SW480 (cell line): ENCODE data around the gene GLRA2.
A peak's percentile ranks its signal among the peaks of the same experiment; 100 is the strongest.

Source experiments
- DNase-seq: peaks from one replicate; pipeline ENCODE4 v3.0.0-alpha.2; 2016; ENCODE audit warnings: low spot score

GLRA2 gene

DNA sequence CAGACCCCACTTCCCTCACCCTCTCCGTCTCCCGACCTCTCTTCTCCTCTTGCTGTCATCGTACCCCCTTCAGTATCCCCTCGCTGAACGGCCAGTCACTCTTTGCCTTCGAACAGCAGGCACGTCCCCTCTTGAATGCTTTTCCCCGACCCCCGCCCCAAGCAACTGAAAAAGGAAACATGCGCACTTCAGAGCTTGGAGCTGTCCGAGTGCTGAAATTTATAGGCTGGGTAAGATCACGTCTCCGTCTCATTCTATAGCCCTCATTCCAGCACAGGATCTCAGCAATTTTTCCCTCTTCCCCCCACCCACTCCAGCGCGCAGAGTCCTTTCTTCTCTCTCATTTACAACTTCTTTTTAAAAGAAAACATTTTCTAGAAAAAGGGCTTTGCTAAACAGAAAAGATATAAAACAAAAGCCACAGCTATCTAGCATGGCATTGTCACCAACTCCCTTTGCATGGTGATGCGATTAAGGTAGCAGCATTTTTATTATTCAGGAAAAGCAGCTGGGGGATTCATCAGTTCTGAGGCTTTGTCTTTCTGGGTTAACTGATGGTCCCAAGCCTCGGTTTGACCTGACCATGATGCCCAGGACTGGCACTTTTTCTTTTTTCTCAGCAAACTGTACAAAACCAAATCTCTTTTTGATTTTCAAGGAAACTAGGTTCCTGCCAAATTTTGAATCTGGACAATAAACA is at the start of gene GLRA2:
TSS of gene GLRA2 (plus strand) at position 247 of the 700 bp plus-strand sequence. CDS start 522 bp downstream, outside the sequence.
- peak; percentile 2 for DNase-seq

DNA sequence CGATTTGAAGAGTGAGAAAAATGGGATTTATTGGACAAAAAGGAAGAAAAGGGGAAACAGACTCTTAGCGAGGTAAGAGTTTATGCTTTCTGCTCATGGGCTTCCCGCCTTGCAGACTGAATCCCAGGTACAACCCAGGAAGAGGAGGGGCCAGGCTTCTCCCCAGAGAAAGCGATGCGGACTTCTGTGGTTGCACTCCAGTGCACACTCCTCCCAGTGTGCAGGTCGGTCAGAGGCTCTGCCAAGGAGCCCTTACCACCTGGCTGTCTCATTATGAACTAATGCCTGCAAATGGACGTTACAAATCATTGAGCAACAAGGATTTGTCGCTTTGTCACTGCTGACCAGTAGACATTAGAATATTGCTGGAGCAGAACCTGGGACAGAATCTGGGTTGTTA is 39.9 kb upstream of the GLRA2 start:
- DNase-seq = no peak

DNA sequence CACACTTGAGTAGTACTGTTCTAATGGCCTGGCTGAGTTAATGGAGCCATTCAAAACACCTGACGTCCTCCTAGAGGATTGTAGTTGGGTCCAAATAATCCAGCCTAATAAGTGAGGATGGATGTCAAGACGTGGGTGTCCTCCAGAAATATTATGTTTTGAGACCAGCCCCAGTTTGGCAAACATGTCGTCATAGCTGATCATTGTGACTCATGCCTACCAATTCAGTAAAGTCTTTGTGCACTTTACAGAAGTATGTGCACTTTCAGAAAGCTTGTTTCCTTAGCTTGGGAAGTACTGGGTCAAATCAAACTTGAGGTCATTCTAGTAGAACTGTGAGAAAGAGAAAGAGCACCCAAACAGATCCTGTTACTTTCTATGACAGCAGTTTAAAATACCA is 37.6 kb upstream of the GLRA2 start:
- no peak for DNase-seq

DNA sequence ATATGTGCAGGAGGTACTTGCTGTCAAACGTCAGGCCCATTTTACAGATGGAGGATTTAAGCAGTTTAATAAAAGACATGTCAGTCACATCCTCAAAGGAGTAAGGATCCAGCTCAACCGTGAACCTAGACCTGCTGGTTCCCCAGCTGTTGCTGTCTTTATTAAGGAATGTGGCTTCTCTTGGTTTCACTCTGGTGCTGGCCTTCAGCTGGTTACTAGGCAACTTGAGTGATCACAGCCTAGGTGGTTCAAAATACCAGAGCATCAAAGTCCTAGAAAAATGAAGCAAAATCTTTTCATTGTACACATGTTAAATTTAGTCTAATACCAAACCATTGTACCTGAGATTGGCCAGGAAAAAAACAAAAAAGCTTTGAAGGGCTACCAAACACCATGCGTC is 32.7 kb upstream of the GLRA2 start:
- DNase-seq = no peak

DNA sequence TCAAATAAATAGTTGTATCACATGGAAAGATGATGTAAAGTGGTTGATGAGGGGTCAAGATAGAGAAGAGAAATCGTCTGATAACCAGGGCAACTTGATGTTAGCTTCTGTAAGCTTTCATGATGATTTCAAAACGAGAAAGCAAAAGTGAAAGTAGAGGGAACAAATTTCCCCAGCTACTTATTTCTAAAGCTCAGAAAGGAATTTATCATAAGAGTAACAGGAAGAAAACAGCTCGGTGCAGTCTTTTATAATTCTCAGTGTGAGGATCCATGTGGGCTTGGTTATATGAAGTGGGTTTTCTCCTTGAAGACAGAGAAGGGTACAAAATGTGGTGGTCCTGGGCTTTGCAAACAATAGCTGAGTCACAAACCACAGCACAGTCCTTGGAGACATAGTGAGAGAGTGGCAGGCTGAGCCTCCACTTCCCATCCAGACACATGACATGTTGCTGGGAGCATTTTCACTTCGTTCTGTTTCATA is 32.1 kb upstream of the GLRA2 start:
- peak; percentile 6 for DNase-seq

DNA sequence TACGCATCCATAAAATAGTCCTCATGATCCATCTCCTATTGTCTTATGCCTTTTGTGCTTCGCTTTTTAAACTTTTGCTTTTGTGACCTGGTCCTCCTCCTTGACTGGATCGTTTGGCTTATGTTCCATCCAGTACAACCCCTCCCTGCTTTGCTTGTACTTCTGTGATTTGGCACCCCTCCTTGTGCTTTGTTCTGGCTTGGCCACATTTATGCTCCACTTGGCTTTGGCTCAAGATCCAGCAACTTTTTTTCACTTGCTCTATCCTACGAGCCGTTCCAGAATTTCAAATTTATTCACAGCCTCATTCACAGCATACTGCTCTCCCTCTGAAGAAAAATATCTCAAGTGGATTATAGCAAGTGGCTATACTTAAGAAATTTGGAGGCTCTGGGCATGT is 28.0 kb upstream of the GLRA2 start:
- DNase-seq = no peak

DNA sequence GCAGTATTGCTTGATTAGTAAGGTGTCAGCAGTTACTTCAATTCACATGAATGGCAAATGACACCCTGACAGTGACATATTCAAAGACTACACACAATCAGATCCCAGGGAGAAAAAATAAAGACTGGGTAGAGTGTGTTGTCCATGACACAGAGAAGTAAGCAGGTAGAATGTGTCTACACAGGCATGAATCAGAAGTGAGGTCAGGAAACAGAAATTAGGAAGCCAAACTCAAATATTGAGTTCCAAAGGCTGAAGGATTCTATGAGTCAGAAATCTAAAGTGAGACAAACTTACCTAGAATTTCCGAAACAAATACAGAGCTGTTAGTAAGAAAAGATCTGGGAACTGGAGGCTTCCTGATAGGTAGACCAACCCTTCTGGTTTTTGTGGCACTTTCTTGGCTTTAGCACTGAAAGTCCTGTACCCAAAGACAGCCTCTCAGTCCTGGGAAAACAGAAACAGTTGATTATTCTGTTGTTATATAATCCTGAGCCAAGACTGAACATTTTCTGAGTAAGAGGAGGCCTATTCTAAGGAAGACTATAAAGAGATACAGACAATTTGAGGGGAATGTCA is 24.3 kb upstream of the GLRA2 start:
- no peak for DNase-seq

DNA sequence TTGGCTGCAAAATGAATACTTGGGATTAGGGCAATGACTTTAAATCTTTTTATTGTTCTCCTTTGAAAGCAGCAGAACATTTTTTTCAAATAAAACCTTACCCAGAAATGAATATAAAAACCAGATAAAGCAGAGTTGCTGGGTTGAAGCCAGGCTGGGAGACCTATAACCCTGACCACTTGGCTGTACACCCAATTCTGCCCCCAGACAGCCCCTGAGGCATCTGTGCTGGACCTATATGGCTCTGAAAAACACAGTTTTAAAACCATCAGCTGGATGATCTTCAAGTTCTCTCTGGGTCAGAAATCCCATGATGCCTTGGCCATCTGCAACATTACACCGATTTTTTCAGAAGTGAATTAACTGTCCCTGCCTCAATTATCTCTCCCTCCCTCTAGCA is 23.7 kb upstream of the GLRA2 start:
- DNase-seq = no peak

DNA sequence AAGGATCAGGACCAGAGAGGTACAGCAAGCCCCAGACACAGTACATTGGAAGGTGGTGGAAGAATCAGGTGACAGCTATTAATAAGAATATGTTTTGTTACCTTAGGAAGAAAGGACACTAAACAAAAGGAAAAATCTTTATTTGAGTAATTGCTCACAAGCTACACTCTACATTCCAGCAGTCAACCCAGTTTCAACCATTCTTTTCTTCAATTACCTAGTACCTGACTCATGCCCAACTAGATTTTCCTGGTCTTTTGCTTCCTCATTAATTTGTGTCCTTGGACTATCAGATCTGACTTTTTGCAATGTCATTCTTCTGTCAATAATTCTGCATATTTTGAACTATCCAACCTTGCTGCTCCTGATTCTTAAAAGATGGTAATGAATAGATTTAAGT is 22.5 kb upstream of the GLRA2 start:
- DNase-seq = no peak

DNA sequence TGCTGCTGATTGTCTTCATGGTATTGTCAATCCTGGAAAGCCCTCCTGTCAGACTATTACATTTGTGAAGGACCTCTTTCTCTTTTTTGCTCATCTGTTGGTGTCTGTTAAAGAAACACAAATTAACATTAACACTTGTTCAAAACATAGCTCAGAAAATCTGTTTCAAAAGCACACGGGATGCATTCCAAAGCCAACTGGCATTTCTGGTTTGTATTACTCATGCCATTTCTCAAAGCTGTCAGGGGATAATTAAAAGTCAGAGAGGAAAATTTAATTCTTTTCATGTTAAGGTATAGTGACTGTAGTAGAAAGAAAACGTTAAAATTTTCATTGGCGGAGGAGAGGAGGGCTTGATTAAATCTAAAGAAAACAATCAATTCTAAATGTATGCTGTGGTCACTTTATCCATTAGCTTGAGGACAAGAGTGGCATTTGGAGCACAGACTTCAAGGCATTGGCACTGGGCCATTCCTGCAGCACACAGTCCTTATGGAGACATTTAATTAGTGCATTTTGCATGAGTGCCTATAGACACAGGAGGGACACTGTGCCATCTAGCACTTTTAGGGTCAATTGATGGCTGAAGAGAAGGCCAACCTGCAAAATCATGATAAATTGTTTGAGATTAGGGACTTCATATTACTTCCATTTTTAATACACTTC is 21.2 kb upstream of the GLRA2 start:
- DNase-seq = no peak

DNA sequence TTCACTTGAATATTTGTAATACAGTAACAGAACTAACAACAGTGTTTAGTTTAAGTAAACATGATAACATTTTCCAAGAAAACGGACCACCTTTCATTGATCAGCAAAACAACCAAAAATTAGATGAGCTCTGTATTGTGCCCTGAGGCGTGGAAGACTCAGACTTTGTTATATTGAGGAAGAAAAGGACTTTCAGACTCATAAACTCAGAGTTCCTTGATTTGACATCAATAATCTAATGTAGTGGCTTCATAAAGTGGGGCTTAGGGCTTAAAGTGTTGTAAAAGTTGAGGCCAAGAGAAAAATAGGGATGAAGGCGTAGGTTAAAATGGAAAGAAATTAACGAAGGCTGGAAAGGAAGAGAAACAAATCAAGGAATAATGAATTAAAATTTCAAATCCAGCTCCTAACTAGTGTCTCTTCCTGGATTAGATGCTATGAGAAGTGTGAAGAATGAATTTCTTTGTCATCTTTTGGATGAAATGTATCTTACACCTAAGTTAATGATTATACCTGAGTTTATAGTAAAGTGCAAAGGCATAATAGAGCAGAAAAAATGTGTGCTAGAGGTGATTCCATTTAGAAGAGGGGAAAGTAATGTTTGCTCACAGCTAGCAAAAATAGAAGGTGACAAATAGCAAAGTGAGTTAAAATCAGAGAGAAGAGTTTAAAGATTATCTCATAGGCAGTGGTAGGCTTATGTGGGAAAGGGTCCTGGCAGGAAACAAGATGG is 19.8 kb upstream of the GLRA2 start:
- DNase-seq = no peak

DNA sequence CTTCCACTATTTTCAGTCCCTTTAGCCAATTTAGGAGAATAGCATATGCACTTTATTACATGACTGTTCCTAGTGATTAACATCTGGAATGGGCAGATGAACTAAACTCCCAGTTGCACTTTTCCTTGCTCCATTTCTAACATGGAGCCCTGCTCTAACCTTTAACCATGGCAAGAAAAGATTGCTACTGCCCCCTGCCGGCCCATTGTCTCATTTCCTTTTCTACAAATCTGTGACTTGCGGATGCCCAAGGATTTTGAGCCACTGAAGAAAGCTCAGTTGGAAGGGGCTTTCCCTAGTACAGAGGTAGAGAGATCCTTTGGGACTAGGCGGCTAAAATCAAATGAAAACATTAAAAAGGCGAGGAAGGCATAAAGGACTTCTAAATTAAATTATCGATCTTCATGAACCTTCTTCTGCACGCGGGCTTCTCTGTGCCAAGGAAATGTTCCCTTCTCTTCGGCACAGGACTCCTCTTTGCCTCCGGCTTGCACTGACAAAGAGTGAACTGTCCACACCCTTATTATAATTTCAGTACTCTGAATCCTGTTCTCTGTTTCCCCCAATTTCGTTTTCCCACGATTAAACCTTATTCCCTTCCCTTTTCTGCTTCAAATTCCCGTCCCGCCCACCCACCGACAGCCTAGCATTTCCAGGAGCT is 577 bp upstream of the GLRA2 start:
- peak; percentile 17 for DNase-seq

DNA sequence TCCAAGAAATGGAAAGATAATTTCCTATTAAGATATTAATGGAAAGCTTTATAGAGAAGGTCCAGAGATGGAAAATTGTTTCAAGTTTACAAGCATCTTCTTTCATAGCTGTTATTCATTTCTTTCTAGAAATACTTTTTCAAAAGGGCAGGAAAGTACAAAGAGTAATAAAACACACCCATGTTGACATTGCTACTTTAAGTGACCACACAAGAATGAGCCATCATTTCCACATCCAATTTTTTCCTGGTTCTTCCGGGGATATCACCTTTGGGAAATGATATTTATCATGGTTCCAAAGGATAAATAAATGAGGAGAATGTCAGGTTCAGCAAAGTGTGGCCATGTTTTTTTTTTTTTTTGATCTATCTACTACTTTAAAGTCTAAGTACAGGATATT is 4.5 kb downstream of the GLRA2 start:
- peak; percentile 10 for DNase-seq

DNA sequence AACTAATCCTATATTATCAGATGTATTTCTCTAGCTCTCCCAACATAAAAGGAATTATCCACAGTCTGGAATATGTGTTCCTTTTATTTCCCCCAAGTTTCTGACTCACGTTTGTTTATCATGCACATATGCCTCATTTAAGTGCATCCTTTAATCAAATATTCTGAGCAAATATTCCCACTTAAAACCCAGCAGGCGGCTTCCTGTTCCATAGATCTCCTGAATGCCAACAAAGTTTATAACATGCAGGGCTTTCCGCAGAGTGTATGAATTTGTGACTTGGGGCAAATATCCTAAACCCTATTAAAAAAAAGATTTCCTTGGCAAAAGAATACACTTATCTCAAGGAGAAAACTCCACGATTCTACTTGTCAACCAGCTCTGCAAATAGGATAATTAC is 16.9 kb downstream of the GLRA2 start:
- no peak for DNase-seq

DNA sequence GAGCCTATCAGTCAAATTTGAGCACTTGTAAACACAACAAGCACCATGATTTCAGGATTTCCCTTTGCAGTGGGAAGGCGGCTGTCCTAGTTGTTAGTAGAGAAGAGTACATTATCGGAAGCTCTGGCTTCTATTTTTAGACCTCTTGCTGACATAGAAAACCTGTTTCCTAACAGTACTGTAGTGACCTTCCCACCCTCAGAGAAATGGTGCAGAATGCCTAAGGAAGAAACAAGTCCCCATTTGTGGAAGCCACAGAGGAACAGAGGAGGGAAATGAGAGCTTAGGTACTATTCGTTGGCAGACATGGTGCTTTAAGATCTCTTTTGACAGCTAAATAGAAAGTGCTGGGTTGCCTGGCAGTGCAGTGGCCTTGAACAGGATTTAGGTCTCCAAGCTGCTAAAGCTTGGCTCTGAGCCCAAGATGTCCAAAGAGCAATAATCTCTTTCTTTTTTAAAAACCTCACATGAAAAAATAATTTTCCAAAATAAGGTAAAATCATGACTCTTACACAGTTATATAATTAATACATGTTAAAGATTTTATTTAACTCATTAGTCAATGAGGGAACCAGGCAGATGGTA is 24.9 kb downstream of the GLRA2 start:
- no peak for DNase-seq

DNA sequence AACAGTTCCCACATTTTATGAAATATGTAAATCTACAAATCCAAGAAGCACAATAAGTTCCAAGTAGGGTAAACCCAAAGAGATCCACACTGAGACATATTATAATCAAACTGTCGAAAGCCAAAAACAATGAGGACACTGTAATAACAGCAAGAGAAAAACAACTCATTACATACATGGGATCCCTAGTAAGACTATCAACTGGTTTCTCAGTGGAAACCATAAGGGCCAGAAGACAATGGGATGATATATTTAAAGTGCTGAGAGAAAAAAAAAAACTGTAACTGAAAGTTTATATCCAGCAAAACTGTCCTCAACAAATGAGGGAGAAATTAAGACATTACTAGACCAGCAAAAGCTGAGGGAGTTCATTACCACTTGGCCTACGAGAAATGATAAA is 34.7 kb downstream of the GLRA2 start:
- no peak for DNase-seq

DNA sequence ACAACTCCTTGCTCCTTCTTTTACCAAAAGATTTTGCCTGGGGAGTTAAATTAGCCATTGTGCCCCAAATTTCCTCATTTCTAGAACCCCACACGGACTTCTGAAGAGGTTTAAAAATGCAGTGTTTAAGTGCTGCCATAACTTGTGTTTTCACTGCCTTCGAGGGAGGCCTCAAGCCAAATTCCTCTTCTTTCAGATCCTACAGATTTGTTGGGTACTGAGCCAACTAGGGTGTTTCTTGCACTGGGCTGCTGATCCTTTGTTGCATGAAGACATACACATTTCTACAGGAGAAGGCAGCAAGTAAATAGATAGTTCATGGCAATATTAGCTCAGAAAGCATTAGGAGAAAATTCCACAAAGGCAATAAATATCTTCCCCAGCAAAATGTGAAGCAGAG is 43.8 kb downstream of the GLRA2 start:
- DNase-seq = no peak

DNA sequence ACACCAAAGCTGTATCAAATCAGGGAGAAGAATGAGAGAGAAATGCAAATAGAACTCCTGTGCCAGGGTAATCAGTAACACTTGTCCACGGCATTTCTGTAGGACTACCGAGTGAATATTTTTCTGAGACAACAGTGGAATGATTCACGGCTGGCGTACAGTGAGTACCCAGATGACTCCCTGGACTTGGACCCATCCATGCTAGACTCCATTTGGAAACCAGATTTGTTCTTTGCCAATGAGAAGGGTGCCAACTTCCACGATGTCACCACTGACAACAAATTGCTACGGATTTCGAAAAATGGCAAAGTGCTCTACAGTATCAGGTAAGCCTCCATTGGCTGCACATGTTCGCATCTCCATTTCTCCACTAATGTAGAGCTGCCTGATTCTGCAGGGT is 51.7 kb downstream of the GLRA2 start:
- DNase-seq = no peak

DNA sequence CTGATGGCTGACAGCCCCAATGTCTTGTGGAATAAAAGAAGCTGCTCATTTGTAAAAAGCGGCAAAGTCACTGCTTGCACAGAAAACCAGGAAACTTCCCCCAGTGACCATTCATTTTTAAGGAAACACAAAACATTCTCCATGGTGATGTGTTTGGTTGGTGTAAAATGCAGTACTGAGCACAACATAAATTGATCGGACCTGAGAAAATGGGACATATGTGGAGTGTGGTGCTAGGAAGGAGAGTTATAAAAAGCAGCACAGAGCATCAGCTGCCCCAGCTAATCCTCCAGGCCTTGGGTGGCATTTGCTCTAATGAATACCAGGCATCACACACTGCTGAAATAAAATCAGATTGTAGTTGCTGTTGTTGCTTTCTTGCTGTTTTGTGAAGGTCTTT is 55.2 kb downstream of the GLRA2 start:
- no peak for DNase-seq

DNA sequence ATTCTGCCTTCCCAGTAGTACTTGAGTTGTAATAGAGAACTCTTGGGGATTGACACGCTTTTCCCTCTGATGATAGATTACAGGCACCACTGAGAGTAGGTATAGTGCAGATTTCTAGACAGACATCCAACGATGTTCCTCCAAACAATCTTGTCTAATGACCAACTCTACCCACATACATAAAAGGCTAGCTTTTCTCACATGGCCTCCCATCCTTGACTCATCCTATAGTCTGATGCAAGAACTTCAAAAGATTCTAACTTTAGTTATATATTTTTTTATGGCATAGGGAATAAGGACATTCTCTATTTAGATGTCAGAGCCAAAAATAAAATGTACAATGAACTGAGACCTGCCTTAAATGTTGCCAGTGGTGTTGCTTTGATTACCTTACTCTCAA is 60.9 kb downstream of the GLRA2 start:
- DNase-seq = no peak

DNA sequence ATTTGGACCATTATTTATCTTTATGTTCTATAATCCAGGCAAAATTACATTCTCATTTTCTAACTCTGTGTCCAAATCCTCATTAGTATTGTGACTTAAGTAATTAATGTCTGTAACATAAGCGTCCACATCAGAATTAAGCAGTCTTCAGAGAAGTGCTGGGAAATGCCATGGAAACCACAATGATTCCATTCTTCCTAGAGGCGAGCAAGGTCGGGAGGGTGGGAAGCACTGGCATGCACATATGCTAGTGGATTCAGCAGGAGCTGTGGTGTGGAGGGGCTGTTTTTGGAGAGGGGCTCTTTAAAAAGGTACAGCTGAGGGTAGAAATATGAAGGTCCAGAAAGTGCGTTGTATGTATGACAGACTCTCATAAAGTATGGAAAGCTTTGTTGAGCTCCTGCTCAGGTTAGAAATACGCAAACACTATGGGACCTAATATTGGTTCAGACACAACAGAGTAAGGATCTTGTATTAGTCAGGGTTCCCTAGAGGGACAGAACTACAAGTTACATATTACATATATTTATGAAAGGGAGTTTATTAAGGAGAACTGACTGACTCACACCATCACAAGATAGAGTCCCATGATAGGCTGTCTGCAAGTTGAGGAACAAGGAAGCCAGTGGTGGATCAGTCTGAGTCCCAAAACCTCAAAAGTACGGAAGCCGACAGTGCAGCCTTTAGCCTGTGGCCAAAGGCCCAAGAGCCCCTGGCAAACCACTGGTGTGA is 61.5 kb downstream of the GLRA2 start:
- DNase-seq = no peak
